Measurements from ENCODE around the gene PDE4D. TPM values are rescaled to one million over a fixed set of nuclear protein-coding genes. Genes with fewer than 3 reads are reported as not detected.
A peak's percentile ranks its signal among the peaks of the same experiment; 100 is the strongest.
"Not testable (repeated sequence)": the region's sequence is repeated elsewhere in the genome, so short reads cannot be mapped to it uniquely, and the experiment has no call there.

PDE4D gene
- total RNA-seq, 4 donors from 2014 or later = 15.9 to 66.3 (median 48.7) TPM

- no peaks in the 10 kb centered on the region for H3K27me3 ChIP-seq
- DNase-seq (ENCODE audit: low spot score in 2 of 2) = no peak
- 37 to 54% methylated on average over 4 of the region's 4 CpGs for WGBS, 2 donors
- TF ChIP-seq EP300 (IDR thresholded peaks at IDR 0.05) (no peak), POLR2A (IDR thresholded peaks at IDR 0.05) (no peak), CTCF (IDR thresholded peaks at IDR 0.05) (no peak)
- no peaks in the 10 kb centered on the region for H3K9me3 ChIP-seq
- no peak overlapping the region for H3K4me3 ChIP-seq
- peaks cover 0 to 13% (median 0%) of the 10 kb centered on the region in 4 donors for H3K4me1 ChIP-seq
- H3K36me3 ChIP-seq = no peaks in the 10 kb centered on the region
- no peak overlapping the region for H3K27ac ChIP-seq
These were observed 227.0 kb downstream of the PDE4D start for GRCh38 chr5:59666440-59667068.

- not testable (repeated sequence) for H3K9me3 ChIP-seq; DNase-seq (ENCODE audit: low spot score in 2 of 2); H3K27me3 ChIP-seq; H3K36me3 ChIP-seq; H3K27ac ChIP-seq; H3K4me3 ChIP-seq
- WGBS, 2 donors = 93 to 94% methylated on average over 7 of the region's 7 CpGs
- peaks cover 0 to 18% (median 0%) of the 10 kb centered on the region in 4 donors for H3K4me1 ChIP-seq
These were observed 227.7 kb downstream of the PDE4D start for GRCh38 chr5:59665832-59666203.

GRCh38 chr5:59665086-59665831 is 228.3 kb downstream of the PDE4D start:
- peaks cover 0 to 22% (median 0%) of the 10 kb centered on the region in 4 donors for H3K4me1 ChIP-seq
- no peak for DNase-seq (ENCODE audit: low spot score in 2 of 2)
- no peaks in the 10 kb centered on the region for H3K36me3 ChIP-seq
- no peak overlapping the region for H3K27ac ChIP-seq
- TF ChIP-seq CTCF (IDR thresholded peaks at IDR 0.05) = no peak
- TF ChIP-seq POLR2A (IDR thresholded peaks at IDR 0.05) = no peak
- no peak for TF ChIP-seq EP300 (IDR thresholded peaks at IDR 0.05)
- H3K4me3 ChIP-seq = no peak overlapping the region
- H3K27me3 ChIP-seq = no peaks in the 10 kb centered on the region
- no peaks in the 10 kb centered on the region for H3K9me3 ChIP-seq

GRCh38 chr5:59661954-59662615 is 231.4 kb downstream of the PDE4D start:
- Histone ChIP-seq H3K9me3 (no peaks in the 10 kb centered on the region), H3K4me1 (peaks cover 0 to 25% (median 0%) of the 10 kb centered on the region in 4 donors), H3K27ac (peak overlapping the region in 1 of 4 donors; percentile 1), H3K27me3 (no peaks in the 10 kb centered on the region), H3K36me3 (no peaks in the 10 kb centered on the region), H3K4me3 (no peak overlapping the region)
- TF ChIP-seq POLR2A (IDR thresholded peaks at IDR 0.05) = no peak
- no peak for TF ChIP-seq EP300 (IDR thresholded peaks at IDR 0.05)
- TF ChIP-seq CTCF (IDR thresholded peaks at IDR 0.05) = no peak
- 38 to 42% methylated on average over 4 of the region's 4 CpGs for WGBS, 2 donors
- DNase-seq (ENCODE audit: low spot score in 2 of 2) = no peak

- H3K9me3 ChIP-seq = no peaks in the 10 kb centered on the region
- peaks cover 0 to 25% (median 0%) of the 10 kb centered on the region in 4 donors for H3K4me1 ChIP-seq
- no peak for TF ChIP-seq CTCF (IDR thresholded peaks at IDR 0.05)
- TF ChIP-seq EP300 (IDR thresholded peaks at IDR 0.05) = no peak
- no peak for TF ChIP-seq POLR2A (IDR thresholded peaks at IDR 0.05)
- H3K27me3 ChIP-seq = no peaks in the 10 kb centered on the region
- no peaks in the 10 kb centered on the region for H3K36me3 ChIP-seq
- no peak for DNase-seq (ENCODE audit: low spot score in 2 of 2)
- H3K4me3 ChIP-seq = no peak overlapping the region
- 100% methylated on average over 1 of the region's 1 CpG for WGBS, 2 donors
- H3K27ac ChIP-seq = no peak overlapping the region
These were observed 232.2 kb downstream of the PDE4D start for GRCh38 chr5:59661311-59661710.

All from tibial nerve (tissue), 4 donors.